HG02970 (cell line): ENCODE measurements around the gene EPOP.
A peak's percentile ranks its signal among the peaks of the same experiment; 100 is the strongest.

ENCODE experiments used
- ATAC-seq: cut with Tn5 transposase; IDR thresholded peaks from one replicate; pipeline ENCODE4 v1.9.1; 2021; ENCODE audit warnings: mild to moderate bottlenecking, moderate library complexity, moderate number of reproducible peaks; ENCODE audit not compliant: unreplicated experiment, low FRiP score

EPOP gene

DNA sequence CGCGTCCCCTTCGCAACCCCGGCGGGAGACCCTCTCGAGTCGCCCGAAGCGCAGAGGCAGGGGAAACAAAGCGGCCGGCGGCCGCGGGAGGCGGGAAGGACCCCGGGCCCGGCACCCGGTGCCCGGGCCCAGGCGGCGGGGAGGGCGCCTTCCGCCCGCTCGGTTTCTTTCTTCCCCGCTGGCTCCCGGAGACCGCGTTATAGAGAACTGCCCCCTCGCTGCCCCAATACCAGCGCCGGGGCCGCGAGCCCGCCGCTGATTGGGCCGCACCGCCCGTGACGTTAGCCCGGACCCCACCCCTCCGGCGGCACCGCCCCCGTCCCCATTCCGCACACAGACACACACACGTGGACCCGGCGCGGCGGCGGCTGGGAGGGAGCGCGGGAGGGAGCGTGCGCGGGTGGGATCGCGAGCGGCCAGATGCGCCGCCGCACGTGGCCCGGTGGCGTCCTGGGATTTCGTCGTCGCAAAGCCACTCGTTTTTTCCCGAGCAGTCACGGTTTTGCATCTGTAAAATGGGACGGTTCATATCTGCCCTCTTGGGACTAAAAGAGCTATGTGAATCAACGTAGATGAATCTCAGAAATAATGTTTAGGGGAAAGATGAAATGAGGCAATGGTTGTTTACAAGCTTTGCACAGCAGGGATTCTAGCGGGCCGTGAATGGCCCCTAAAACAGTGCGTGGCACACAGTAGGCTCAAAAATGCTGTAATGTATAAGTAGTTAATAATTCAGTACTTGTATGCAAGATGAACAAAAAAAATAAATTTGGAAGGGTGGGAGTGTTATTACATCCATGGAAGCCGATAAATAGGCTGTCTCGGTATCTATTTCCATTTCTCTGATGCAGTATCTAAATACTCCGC lies at the start of gene EPOP:
EPOP (minus strand) TSS at position 209 of the 867 bp plus-strand sequence. CDS start 462 bp downstream, outside the sequence.
- peak; percentile 72 for ATAC-seq

DNA sequence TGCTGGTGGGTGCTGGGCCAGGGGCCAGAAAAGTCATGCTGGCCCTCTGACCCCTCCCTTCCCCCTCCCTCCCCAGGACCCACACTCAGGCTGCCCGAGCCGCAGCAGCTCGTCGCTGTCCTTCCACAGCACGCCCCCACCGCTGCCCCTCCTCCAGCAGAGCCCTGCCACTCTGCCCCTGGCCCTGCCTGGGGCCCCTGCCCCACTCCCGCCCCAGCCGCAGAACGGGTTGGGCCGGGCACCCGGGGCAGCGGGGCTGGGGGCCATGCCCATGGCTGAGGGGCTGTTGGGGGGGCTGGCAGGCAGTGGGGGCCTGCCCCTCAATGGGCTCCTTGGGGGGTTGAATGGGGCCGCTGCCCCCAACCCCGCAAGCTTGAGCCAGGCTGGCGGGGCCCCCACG lies 47.0 kb upstream of the EPOP start:
- no peak for ATAC-seq

- ATAC-seq, result no peak
Observed at GRCh38 chr17:38720941-38721340, 46.2 kb upstream of the EPOP start.

- ATAC-seq, result no peak
Observed at GRCh38 chr17:38719943-38720641, 45.3 kb upstream of the EPOP start.

DNA sequence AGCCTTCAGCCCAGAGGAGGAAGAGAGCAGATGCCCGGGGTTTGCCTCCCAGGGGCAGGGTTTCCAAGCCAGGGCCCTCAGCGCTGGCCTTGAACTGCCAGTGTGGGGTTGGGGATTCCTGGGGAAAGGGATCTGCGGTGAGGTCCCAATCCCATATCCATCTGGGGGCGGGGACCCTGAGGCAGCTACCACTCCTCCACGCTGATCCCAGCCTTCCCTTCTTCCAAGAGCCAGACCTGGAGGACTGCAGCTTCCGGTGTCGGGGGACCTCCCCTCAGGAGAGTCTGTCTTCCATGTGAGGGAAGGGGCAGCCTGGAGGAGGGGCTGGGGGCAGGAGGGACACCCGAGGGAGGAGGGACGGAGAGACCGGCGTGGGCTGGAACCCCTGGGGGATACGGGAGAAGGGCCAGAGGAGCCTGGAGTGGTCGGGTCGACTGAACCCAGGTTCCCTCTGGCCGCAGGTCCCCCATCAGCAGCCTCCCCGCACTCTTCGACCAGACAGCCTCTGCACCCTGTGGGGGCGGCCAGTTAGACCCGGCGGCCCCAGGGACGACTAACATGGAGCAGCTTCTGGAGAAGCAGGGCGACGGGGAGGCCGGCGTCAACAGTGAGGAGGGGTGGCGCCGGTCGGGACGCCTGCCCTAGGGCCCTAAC lies 44.7 kb upstream of the EPOP start:
- ATAC-seq, result no peak

GRCh38 chr17:38717139-38717745 lies 42.5 kb upstream of the EPOP start:
- ATAC-seq, result no peak

DNA sequence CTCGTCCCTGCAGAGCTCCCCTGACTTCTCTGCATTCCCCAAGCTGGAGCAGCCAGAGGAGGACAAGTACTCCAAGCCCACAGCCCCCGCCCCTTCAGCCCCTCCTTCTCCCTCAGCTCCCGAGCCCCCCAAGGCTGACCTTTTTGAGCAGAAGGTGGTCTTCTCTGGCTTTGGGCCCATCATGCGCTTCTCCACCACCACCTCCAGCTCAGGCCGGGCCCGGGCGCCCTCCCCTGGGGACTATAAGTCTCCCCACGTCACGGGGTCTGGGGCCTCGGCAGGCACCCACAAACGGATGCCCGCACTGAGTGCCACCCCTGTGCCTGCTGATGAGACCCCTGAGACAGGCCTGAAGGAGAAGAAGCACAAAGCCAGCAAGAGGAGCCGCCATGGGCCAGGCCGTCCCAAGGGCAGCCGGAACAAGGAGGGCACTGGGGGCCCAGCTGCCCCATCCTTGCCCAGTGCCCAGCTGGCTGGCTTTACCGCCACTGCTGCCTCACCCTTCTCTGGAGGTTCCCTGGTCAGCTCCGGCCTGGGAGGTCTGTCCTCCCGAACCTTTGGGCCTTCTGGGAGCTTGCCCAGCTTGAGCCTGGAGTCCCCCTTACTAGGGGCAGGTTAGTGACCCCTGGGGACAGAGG lies 41.7 kb upstream of the EPOP start:
- no peak for ATAC-seq

GRCh38 chr17:38715216-38715943 lies 40.6 kb upstream of the EPOP start:
- no peak for ATAC-seq

DNA sequence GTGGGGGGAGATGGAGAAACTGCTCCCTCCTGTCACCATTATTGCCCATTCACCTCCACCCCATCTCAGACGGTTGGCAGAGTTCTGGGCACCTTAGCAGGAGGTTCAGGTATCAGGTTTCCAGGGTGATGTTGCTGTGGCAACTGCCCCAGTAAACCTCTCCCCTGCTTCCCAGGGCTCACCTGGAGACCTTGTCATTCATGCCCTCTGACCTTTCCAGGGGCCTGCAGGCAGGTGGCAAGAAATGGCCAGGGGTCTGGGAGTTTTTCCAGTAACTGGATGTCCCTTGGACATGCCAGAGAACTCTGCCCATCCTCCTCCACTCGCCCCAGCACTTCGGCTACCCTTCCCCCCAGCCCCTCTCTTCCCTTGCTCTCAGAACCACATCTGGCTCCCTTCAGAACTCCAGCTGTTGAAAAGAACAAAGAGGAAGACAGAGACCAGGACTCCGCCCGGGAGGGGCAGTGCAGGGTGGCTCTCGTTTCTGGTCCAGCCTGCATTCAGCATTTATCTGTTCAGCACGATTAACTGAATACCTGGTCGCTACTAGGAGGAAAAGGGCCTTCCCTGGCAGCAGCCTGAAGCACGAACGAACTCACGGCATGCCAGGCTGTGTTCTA lies 38.8 kb upstream of the EPOP start:
- no peak for ATAC-seq

- no peak for ATAC-seq
Observed at GRCh38 chr17:38712593-38712992, 37.8 kb upstream of the EPOP start.

DNA sequence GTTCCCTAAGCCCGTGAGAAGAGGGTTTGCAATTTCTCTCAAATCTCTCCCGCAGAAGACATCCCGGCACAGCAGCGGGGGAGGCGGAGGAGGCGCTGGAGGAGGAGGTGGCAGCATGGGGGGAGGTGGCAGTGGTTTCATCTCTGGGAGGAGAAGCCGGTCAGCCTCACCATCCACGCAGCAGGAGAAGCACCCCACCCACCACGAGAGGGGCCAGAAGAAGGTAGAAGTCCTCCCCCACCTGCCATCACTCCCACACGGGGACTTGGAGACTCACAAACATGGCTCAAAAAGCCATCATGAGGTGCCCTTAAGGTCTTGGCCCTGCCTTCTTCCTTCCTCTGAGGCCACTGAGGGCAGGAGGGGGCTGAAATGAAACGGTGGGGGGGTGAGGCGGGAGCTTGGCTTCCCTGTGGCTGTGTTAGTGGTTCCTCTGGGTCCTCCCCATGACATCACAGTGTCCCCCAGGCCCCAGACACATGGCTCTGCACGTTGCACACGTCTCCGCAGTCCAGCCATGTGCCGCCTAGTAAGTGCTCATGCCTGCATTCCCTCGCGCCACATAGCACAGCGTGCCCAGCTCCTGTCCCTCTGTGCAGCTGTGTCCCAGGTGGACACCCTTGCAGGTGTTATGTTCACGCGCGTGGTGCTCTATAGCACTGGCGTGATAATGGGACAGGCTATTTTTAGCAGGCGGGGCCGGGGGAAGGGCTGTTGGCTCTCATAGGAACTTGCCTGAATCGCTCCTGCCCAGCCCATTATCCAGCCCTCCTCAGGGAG lies 37.2 kb upstream of the EPOP start:
- no peak for ATAC-seq

DNA sequence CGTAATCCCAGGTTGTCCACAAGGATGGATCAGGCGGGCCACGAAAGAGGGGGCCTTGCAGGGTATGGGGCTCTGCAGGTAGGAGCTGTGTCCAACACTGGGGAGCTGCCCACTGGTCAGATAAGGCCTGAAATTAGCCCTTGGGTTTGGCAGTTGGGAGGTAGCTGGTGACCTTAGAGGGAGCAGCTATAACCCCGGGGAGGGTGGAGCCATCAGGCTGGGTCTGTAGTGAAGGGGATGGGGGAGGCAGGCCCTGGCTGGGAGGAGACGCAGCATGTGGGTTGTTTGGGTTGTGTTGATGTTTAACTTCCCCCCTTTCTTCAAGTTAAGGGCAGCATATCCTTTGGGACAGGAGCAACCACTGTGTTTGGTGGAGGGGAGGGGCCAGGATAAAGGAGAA lies 36.2 kb upstream of the EPOP start:
- ATAC-seq, result no peak

- ATAC-seq, result no peak
Observed at GRCh38 chr17:38710604-38710962, 35.8 kb upstream of the EPOP start.

- no peak for ATAC-seq
Observed at GRCh38 chr17:38709864-38710603, 35.3 kb upstream of the EPOP start.

GRCh38 chr17:38709104-38709820 lies 34.5 kb upstream of the EPOP start:
- ATAC-seq, result no peak

DNA sequence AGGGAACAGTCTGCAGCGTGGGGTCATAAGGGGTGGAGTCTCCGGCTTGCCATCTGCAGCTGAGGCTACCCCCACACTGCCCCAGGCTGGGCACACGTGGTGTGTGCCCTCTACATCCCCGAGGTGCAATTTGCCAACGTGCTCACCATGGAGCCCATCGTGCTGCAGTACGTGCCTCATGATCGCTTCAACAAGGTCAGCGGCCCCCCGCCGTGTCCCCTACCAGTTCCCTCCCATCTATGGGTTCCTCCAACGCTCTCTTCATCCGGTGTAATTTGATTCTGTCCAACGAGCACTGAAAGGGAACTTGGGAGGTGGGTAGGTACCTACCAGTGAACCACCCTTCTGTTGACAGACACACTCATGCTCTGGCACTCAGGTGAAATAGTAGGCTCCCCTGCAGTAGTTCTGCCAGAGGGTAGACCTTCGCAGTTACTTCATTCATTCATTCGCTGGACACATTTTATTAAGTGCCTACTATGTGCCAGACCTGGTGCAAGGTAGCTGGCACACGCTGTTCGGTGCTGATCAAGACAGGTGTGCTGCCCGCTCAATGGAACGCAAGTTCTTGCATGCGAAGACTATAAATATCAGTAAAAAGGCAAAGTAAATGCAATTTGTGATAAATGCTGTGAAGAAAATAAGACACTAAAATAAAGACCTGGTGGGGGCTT lies 33.1 kb upstream of the EPOP start:
- ATAC-seq, result no peak
